GM19099 (cell line): Measurements from ENCODE around the gene UBXN1.
A peak's percentile ranks its signal among the peaks of the same experiment; 100 is the strongest.

Source experiments
- POLR2A ChIP-seq: IDR thresholded peaks from 3 replicates; pipeline ENCODE4 v1.6.1; 2011; ENCODE audit warnings: low read depth; ENCODE audit not compliant: insufficient read length; ENCODE audit errors: extremely low read depth

The UBXN1 gene

GRCh38 chr11:62694455-62695167, 15.7 kb upstream of the UBXN1 start:
- no peak for TF ChIP-seq POLR2A

GRCh38 chr11:62689421-62690183, 10.7 kb upstream of the UBXN1 start, which contains the start of gene LRRN4CL:
Gene LRRN4CL, minus strand, starts transcription at chr11:62689530. Its CDS starts 1,022 bp downstream, at chr11:62688508.
- no peak for TF ChIP-seq POLR2A

- TF ChIP-seq POLR2A: no peak
These were observed 9.6 kb upstream of the UBXN1 start for GRCh38 chr11:62688491-62688890.

GRCh38 chr11:62687508-62688396, 8.9 kb upstream of the UBXN1 start:
- no peak for TF ChIP-seq POLR2A

- TF ChIP-seq POLR2A: no peak
These were observed 3.6 kb upstream of the UBXN1 start for GRCh38 chr11:62682518-62682917.

- no peak for TF ChIP-seq POLR2A
These were observed 2.0 kb upstream of the UBXN1 start for GRCh38 chr11:62680825-62681240.

GRCh38 chr11:62678433-62678769, 472 bp downstream of the UBXN1 start:
- TF ChIP-seq POLR2A: no peak

- no peak for TF ChIP-seq POLR2A
These were observed 1.2 kb downstream of the UBXN1 start for GRCh38 chr11:62677714-62678113.

GRCh38 chr11:62677156-62677555, 1.7 kb downstream of the UBXN1 start:
- TF ChIP-seq POLR2A: no peak

- TF ChIP-seq POLR2A: no peak
These were observed 2.2 kb downstream of the UBXN1 start for GRCh38 chr11:62676698-62677097.

- TF ChIP-seq POLR2A: no peak
These were observed 5.7 kb downstream of the UBXN1 start for GRCh38 chr11:62673196-62673525.

- TF ChIP-seq POLR2A: peak; percentile 78
These were observed 7.1 kb downstream of the UBXN1 start, which contains the start of the genes LBHD1 and UQCC3 for GRCh38 chr11:62671608-62672389. Gene LBHD1, minus strand, starts transcription at chr11:62672267. Its CDS starts 2,236 bp downstream, at chr11:62670031. Gene UQCC3, plus strand, starts transcription at chr11:62671673. Its CDS starts 73 bp downstream, at chr11:62671746.

GRCh38 chr11:62671236-62671607, 7.7 kb downstream of the UBXN1 start:
- no peak for TF ChIP-seq POLR2A

GRCh38 chr11:62669420-62670161, 9.3 kb downstream of the UBXN1 start:
- TF ChIP-seq POLR2A: no peak

- TF ChIP-seq POLR2A: no peak
These were observed 11.4 kb downstream of the UBXN1 start for GRCh38 chr11:62667460-62667859.
